H1 (cell line): Measurements from ENCODE around the gene MX1. TPM values are rescaled to one million over a fixed set of nuclear protein-coding genes. Genes with fewer than 3 reads are reported as not detected.

ENCODE experiments used
- CTCF ChIA-PET: fragments of 300-600 bp; sonication (Branson Sonifier 250); formaldehyde crosslinking; loops from one replicate; lab custom pipeline; 2021; ENCODE audit not compliant: partially characterized antibody; lab: Charles Lee
- POLR2A ChIA-PET: fragments of 300-600 bp; sonication (Branson Sonifier 250); formaldehyde crosslinking; loops from one replicate; lab custom pipeline; 2021; ENCODE audit warnings: inconsistent platforms; ENCODE audit not compliant: partially characterized antibody; lab: Charles Lee
- DNase-seq, 2 experiments: peaks; one replicate each; pipeline versions ENCODE4 v3.0.0 to v3.0.0-alpha.2; 2010 to 2022; ENCODE audit warnings: low spot score in 2 of 2, low read depth in 1 of 2, mixed read lengths in 1 of 2
- FAIRE-seq: peaks from 2 replicates; lab custom pipeline; 2011; peaks lifted over from hg19 to GRCh38; lab: Jason Lieb, UNC
- H2AFZ ChIP-seq: 2 replicates; pipeline ENCODE4 v1.8.1; 2012; ENCODE audit warnings: low read length, inconsistent platforms
- H2AK5ac ChIP-seq: 2 replicates; pipeline ENCODE4 v1.6.1; 2013; ENCODE audit warnings: low read depth, low read length
- H2BK120ac ChIP-seq: replicated peaks from 2 replicates; pipeline ENCODE3; 2013; ENCODE audit warnings: low read depth, low read length, inconsistent platforms
- H2BK12ac ChIP-seq: 2 replicates; pipeline ENCODE4 v1.6.1; 2013; ENCODE audit warnings: low read depth, low read length
- H2BK15ac ChIP-seq: 2 replicates; pipeline ENCODE4 v1.6.1; 2013; ENCODE audit warnings: low read length
- H2BK20ac ChIP-seq: 2 replicates; pipeline ENCODE4 v1.6.1; 2013; ENCODE audit warnings: low read length
- H2BK5ac ChIP-seq: 2 replicates; pipeline ENCODE4 v1.6.1; 2013; ENCODE audit warnings: low read depth, low read length
- H3K14ac ChIP-seq: 2 replicates; pipeline ENCODE4 v1.6.1; 2013; ENCODE audit warnings: inconsistent platforms; ENCODE audit not compliant: insufficient read length
- H3K18ac ChIP-seq: 2 replicates; pipeline ENCODE4 v1.6.1; 2013; ENCODE audit warnings: low read length; ENCODE audit errors: extremely low read depth
- H3K23ac ChIP-seq: 2 replicates; pipeline ENCODE4 v1.6.1; 2013; ENCODE audit warnings: inconsistent platforms; ENCODE audit not compliant: insufficient read length
- H3K23me2 ChIP-seq: 2 replicates; pipeline ENCODE4 v1.6.1; 2013; ENCODE audit warnings: low read depth, low read length
- H3K27ac ChIP-seq: 2 replicates; pipeline ENCODE4 v1.6.1; 2011; ENCODE audit warnings: low read depth, low read length, inconsistent platforms
- H3K27me3 ChIP-seq, 4 experiments: replicated peaks in 1 of 4; 1 replicate in 1 of 4; 2 replicates in 3 of 4; pipeline versions ENCODE4 v1.6.1 to v1.8.1; 2011 to 2013; ENCODE audit warnings: low read length in 3 of 4, mild to moderate bottlenecking in 3 of 4, inconsistent platforms in 2 of 4, mixed read lengths in 2 of 4, moderate library complexity in 1 of 4; ENCODE audit not compliant: control insufficient read depth in 3 of 4, insufficient read depth in 3 of 4; ENCODE audit errors: extremely low read depth in 1 of 4
- H3K36me3 ChIP-seq, 4 experiments: 2 replicates each; pipeline versions ENCODE4 v1.6.1 to v1.8.1; 2011 to 2013; ENCODE audit warnings: mild to moderate bottlenecking in 4 of 4, low read length in 3 of 4, moderate library complexity in 2 of 4, control low read depth in 1 of 4, inconsistent platforms in 1 of 4; ENCODE audit not compliant: insufficient read depth in 4 of 4, control insufficient read depth in 2 of 4
- H3K4ac ChIP-seq: replicated peaks from 2 replicates; pipeline ENCODE3; 2013; ENCODE audit warnings: low read length, low read depth, mixed read lengths, inconsistent platforms; ENCODE audit not compliant: insufficient read length
- H3K4me1 ChIP-seq, 4 experiments: replicated peaks in 1 of 4; 1 replicate in 1 of 4; 2 replicates in 3 of 4; pipeline versions ENCODE4 v1.6.1 to v1.8.1; 2011 to 2013; ENCODE audit warnings: low read length in 3 of 4, inconsistent platforms in 2 of 4, mixed read lengths in 1 of 4; ENCODE audit not compliant: insufficient read depth in 4 of 4, control insufficient read depth in 3 of 4
- H3K4me2 ChIP-seq, 2 experiments: 2 replicates each; pipeline versions ENCODE4 v1.6.1 to v1.8.1; 2011 to 2013; ENCODE audit warnings: low read depth in 2 of 2, low read length in 2 of 2, control low read depth in 1 of 2, inconsistent platforms in 1 of 2, mild to moderate bottlenecking in 1 of 2; ENCODE audit not compliant: insufficient read depth in 1 of 2
- H3K4me3 ChIP-seq, 4 experiments: fragments of 200-600, 300-600 bp in 1 of 4; sonication (generic), shearing (Covaris generic), sonication (Bioruptor Twin) in 1 of 4; 2 replicates each; pipeline versions ENCODE4 v1.5.1 to v1.8.1; 2011 to 2016; ENCODE audit warnings: low read length in 4 of 4, low read depth in 3 of 4, control low read depth in 2 of 4, inconsistent platforms in 2 of 4, mild to moderate bottlenecking in 2 of 4, mixed read lengths in 1 of 4, moderate library complexity in 1 of 4; ENCODE audit not compliant: insufficient read depth in 2 of 4; ENCODE audit errors: extremely low read depth in 1 of 4
- H3K56ac ChIP-seq: replicated peaks from 2 replicates; pipeline ENCODE3; 2013; ENCODE audit warnings: low read depth, mild to moderate bottlenecking, mixed read lengths, low read length, inconsistent platforms; ENCODE audit not compliant: insufficient read length
- H3K79me1 ChIP-seq: 2 replicates; pipeline ENCODE4 v1.6.1; 2013; ENCODE audit warnings: low read depth, low read length, control low read depth
- H3K79me2 ChIP-seq, 2 experiments: 2 replicates each; pipeline versions ENCODE4 v1.6.1 to v1.8.1; 2012 to 2013; ENCODE audit warnings: low read length in 2 of 2, mild to moderate bottlenecking in 2 of 2, inconsistent platforms in 1 of 2; ENCODE audit not compliant: insufficient read depth in 2 of 2, control insufficient read depth in 1 of 2
- H3K9ac ChIP-seq, 4 experiments: replicated peaks in 1 of 4; 1 replicate in 1 of 4; 2 replicates in 3 of 4; pipeline versions ENCODE4 v1.6.1 to v1.8.1; 2011 to 2013; ENCODE audit warnings: low read depth in 3 of 4, low read length in 3 of 4, control low read depth in 2 of 4, mild to moderate bottlenecking in 2 of 4, moderate library complexity in 2 of 4, inconsistent platforms in 1 of 4; ENCODE audit errors: extremely low read depth in 1 of 4
- H3K9me3 ChIP-seq, 2 experiments: 2 replicates each; pipeline versions ENCODE4 v1.6.1 to v1.8.1; 2012 to 2013; ENCODE audit warnings: mild to moderate bottlenecking in 2 of 2, moderate library complexity in 2 of 2, control low read depth in 1 of 2, inconsistent platforms in 1 of 2, low read depth in 1 of 2, low read length in 1 of 2, mixed read lengths in 1 of 2; ENCODE audit not compliant: insufficient read depth in 2 of 2
- H4K20me1 ChIP-seq, 2 experiments: replicated peaks in 1 of 2; 2 replicates each; pipeline versions ENCODE3 to v1.8.1; 2011 to 2013; ENCODE audit warnings: inconsistent platforms in 2 of 2, low read length in 2 of 2, mild to moderate bottlenecking in 1 of 2; ENCODE audit not compliant: insufficient read depth in 2 of 2, control insufficient read depth in 1 of 2
- H4K5ac ChIP-seq: 2 replicates; pipeline ENCODE4 v1.6.1; 2013; ENCODE audit warnings: low read length, low read depth, mixed read lengths, inconsistent platforms; ENCODE audit not compliant: insufficient read length
- H4K8ac ChIP-seq: 2 replicates; pipeline ENCODE4 v1.8.0; 2013; ENCODE audit warnings: mild to moderate bottlenecking, moderate library complexity, low read length, inconsistent platforms; ENCODE audit not compliant: insufficient read depth; ENCODE audit errors: extremely low read depth
- H4K91ac ChIP-seq: replicated peaks from 2 replicates; pipeline ENCODE3; 2013; ENCODE audit warnings: low read length, mixed read lengths, inconsistent platforms; ENCODE audit not compliant: insufficient read length
- BACH1 ChIP-seq: IDR thresholded peaks from 2 replicates; pipeline ENCODE4 v1.6.1; 2012; ENCODE audit warnings: low read length, improper control_type of control experiment
- CREB1 ChIP-seq: IDR thresholded peaks from 2 replicates; pipeline ENCODE4 v1.6.1; 2012; ENCODE audit warnings: inconsistent platforms
- CTCF ChIP-seq, 3 experiments: IDR thresholded peaks; 1 replicate in 2 of 3; 2 replicates in 1 of 3; pipeline versions ENCODE4 v1.5.1 to v1.6.1; 2011; ENCODE audit warnings: low read length in 3 of 3, mild to moderate bottlenecking in 3 of 3, inconsistent platforms in 2 of 3, low read depth in 1 of 3, moderate library complexity in 1 of 3; ENCODE audit not compliant: insufficient read depth in 1 of 3; ENCODE audit errors: control extremely low read depth in 1 of 3
- E2F6 ChIP-seq: IDR thresholded peaks from 2 replicates; pipeline ENCODE4 v1.6.1; 2012; ENCODE audit warnings: inconsistent platforms
- EGR1 ChIP-seq: IDR thresholded peaks from 2 replicates; pipeline ENCODE4 v1.6.1; 2011; ENCODE audit warnings: low read depth, low read length, borderline replicate concordance
- KDM5A ChIP-seq: fragments of 200-600 bp; IDR thresholded peaks from 2 replicates; pipeline ENCODE4 v1.7.1; 2012; ENCODE audit warnings: mild to moderate bottlenecking, low read length, inconsistent platforms, mixed read lengths
- POLR2A ChIP-seq, 2 experiments: IDR thresholded peaks; 1 replicate in 1 of 2; 2 replicates in 1 of 2; pipeline ENCODE4 v1.6.1; 2011; ENCODE audit warnings: low read depth in 2 of 2, low read length in 2 of 2, mild to moderate bottlenecking in 2 of 2; ENCODE audit errors: control extremely low read depth in 1 of 2
- RAD21 ChIP-seq, 2 experiments: IDR thresholded peaks in 1 of 2; conservative IDR thresholded peaks in 1 of 2; 2 replicates each; pipeline ENCODE4 v1.6.1; 2011; ENCODE audit warnings: low read depth in 2 of 2, low read length in 2 of 2, improper control_type of control experiment in 1 of 2, inconsistent platforms in 1 of 2, mild to moderate bottlenecking in 1 of 2, moderate library complexity in 1 of 2
- SAP30 ChIP-seq: fragments of 300-600 bp; sonication (generic); IDR thresholded peaks from 2 replicates; pipeline ENCODE4 v1.7.1; 2012; ENCODE audit warnings: low read length, moderate library complexity, mild to moderate bottlenecking, inconsistent platforms; ENCODE audit not compliant: insufficient read depth, insufficient replicate concordance
- SIRT6 ChIP-seq: IDR thresholded peaks from one replicate; pipeline ENCODE4 v1.7.1; 2012; ENCODE audit warnings: low read length, inconsistent platforms
- TAF1 ChIP-seq: IDR thresholded peaks from 2 replicates; pipeline ENCODE4 v1.6.1; 2011; ENCODE audit warnings: mild to moderate bottlenecking, low read depth, low read length
- TBP ChIP-seq: IDR thresholded peaks from 2 replicates; pipeline ENCODE4 v1.6.1; 2011; ENCODE audit warnings: low read depth, low read length, improper control_type of control experiment
- WGBS, 2 experiments: shearing (Covaris generic) in 1 of 2; methylation state at CpG; one replicate each; pipeline versions ENCODE4 v1.1.6 to v1.1.7; 2013 to 2015; ENCODE audit warnings: low lambda C conversion rate in 2 of 2, mixed read lengths in 2 of 2, inconsistent platforms in 1 of 2, low coverage in 1 of 2, missing lambda C conversion rate in 1 of 2; ENCODE audit not compliant: insufficient replicate concordance in 2 of 2, insufficient coverage in 1 of 2, insufficient read length in 1 of 2; ENCODE audit errors: extremely low coverage in 1 of 2, missing lambda C conversion rate in 1 of 2; 5-methylcytosine and 5-hydroxymethylcytosine counted together
- polyA plus RNA-seq, 7 experiments: library from polyadenylated mRNA; depleted of rRNA in 3 of 7; stranded (reverse) in 5 of 7; unstranded in 2 of 7; fragments of >200 nt in 5 of 7; fragments of 200-250 nt in 2 of 7; gene quantifications; 1 replicate in 5 of 7; 2 replicates in 1 of 7; 4 replicates in 1 of 7; pipeline versions ENCODE4 v1.2.1 to v1.2.3, GENCODE V29; 2011 to 2013; ENCODE audit warnings: missing spikeins in 2 of 7, mixed read lengths in 2 of 7
- total RNA-seq: library from RNA; stranded (reverse); fragmentation: NEBNext Ultra II Directional; extraction: Animal tissue kit (Norgen Biotek cat#: 25700); gene quantifications from 2 replicates; pipeline ENCODE4 v1.2.1, GENCODE V29; 2021

MX1 gene
- total and polyA plus RNA-seq, 2 of the 8 experiments (the other 6 are each of a cell fraction or from before 2014, with no cell fraction given): 3.8 to 5.7 TPM

- Histone ChIP-seq H2AFZ (no peak overlapping the region), H3K4ac (no peak overlapping the region), H3K14ac (no peak overlapping the region), H3K79me1 (no peaks in the 10 kb centered on the region), H4K20me1 (no peaks in the 10 kb centered on the region), H3K36me3 (no peaks in the 10 kb centered on the region), H2BK5ac (no peak overlapping the region), H3K4me1 (no peaks in the 10 kb centered on the region), H4K91ac (no peak overlapping the region), H2BK20ac (no peak overlapping the region), H3K4me2 (no peak overlapping the region), H3K27me3 (no peaks in the 10 kb centered on the region), H3K9ac (no peak overlapping the region), H3K23ac (no peak overlapping the region), H4K5ac (no peak overlapping the region), H4K8ac (no peak overlapping the region), H3K9me3 (no peaks in the 10 kb centered on the region), H2BK15ac (no peak overlapping the region), H3K27ac (no peak overlapping the region), H3K4me3 (no peak overlapping the region), H2BK120ac (no peak overlapping the region), H3K23me2 (no peaks in the 10 kb centered on the region), H3K18ac (no peak overlapping the region), H2AK5ac (no peak overlapping the region), H3K79me2 (no peaks in the 10 kb centered on the region), H2BK12ac (no peak overlapping the region), H3K56ac (no peak overlapping the region)
- ChIA-PET POLR2A (no interaction called here), CTCF (interaction anchor here (1.5 to 2.3 kb wide), 3 partner anchors 10 to 232 kb away, joined by 3 to 13 read pairs (median 6); no protein-coding TSS in a partner anchor)
- 94% methylated on average over 11 of the region's 11 CpGs; no CpG with 5 or more reads in 1 of the 2 experiments for WGBS, 2 experiments
- FAIRE-seq: no peak
- no peak for DNase-seq
- TF ChIP-seq E2F6: no peak
- TF ChIP-seq CTCF (IDR thresholded peaks at IDR 0.05; ENCODE audit: control extremely low read depth in 1 of 3, insufficient read depth in 1 of 3, low read depth in 1 of 3, low read length in 3 of 3): no peak
- TF ChIP-seq EGR1: no peak
- no peak for TF ChIP-seq SIRT6
- no peak for TF ChIP-seq POLR2A (IDR thresholded peaks at IDR 0.05; ENCODE audit: control extremely low read depth in 1 of 2, low read depth in 2 of 2, low read length in 2 of 2)
- TF ChIP-seq TBP: no peak
- TF ChIP-seq KDM5A: no peak
- no peak for TF ChIP-seq TAF1
- no peak for TF ChIP-seq RAD21 (IDR thresholded peaks at IDR 0.05 in 1 of 2, conservative IDR thresholded peaks at IDR 0.05 in 1 of 2; ENCODE audit: low read depth in 2 of 2, low read length in 2 of 2)
- no peak for TF ChIP-seq CREB1
- TF ChIP-seq SAP30: no peak
- TF ChIP-seq BACH1: no peak
Measured at GRCh38 chr21:41402231-41402630, 23.8 kb upstream of the MX1 start.
